IMR-90 (cell line): ENCODE data around the gene SGMS1. TPM values are rescaled to one million over a fixed set of nuclear protein-coding genes. Genes with fewer than 3 reads are reported as not detected.
"Not testable (repeated sequence)": the region's sequence is repeated elsewhere in the genome, so short reads cannot be mapped to it uniquely, and the experiment has no call there.

Experiments used
- ATAC-seq: fragments of 200-7000 bp; cut with Tn5 transposase; 2 replicates; pipeline ENCODE4 v1.9.1; 2020; ENCODE audit warnings: low read depth, mild to moderate bottlenecking, moderate library complexity
- BruUV-seq: library from RNA; stranded (reverse); fragments of 400-500 nt; replicated peaks from 2 replicates; lab custom pipeline; 2021; lab: Mats Ljungman, UMichigan
- CTCF ChIA-PET: fragments of 300-600 bp; formaldehyde crosslinking; extraction: SDS; loops from one replicate; lab custom pipeline; 2021; ENCODE audit warnings: antibody characterized with exemption; lab: Yijun Ruan, JAX
- POLR2A ChIA-PET: fragments of 300-600 bp; sonication (Branson Sonifier 250); formaldehyde crosslinking; loops from one replicate; lab custom pipeline; 2022; ENCODE audit warnings: antibody characterized with exemption; ENCODE audit not compliant: unreplicated experiment; lab: Charles Lee
- DNase-seq: peaks from one replicate; pipeline ENCODE4 v3.0.0; 2013
- H2AFZ ChIP-seq: replicated peaks from 2 replicates; pipeline ENCODE3; 2013; ENCODE audit warnings: low read length, mild to moderate bottlenecking; ENCODE audit not compliant: poor library complexity
- H2AK5ac ChIP-seq: 2 replicates; pipeline ENCODE4 v1.6.1; 2013; ENCODE audit warnings: low read depth, low read length, inconsistent platforms
- H2AK9ac ChIP-seq: replicated peaks from 2 replicates; pipeline ENCODE3; 2013; ENCODE audit warnings: mild to moderate bottlenecking, low read depth, low read length, moderate library complexity; ENCODE audit not compliant: poor library complexity
- H2BK120ac ChIP-seq: 2 replicates; pipeline ENCODE4 v1.6.1; 2013; ENCODE audit warnings: low read depth, low read length, inconsistent platforms
- H2BK15ac ChIP-seq: 3 replicates; pipeline ENCODE4 v1.6.1; 2013; ENCODE audit warnings: low read depth, low read length, inconsistent platforms
- H2BK20ac ChIP-seq: 2 replicates; pipeline ENCODE4 v1.6.1; 2013; ENCODE audit warnings: low read depth, mild to moderate bottlenecking, inconsistent platforms, low read length, moderate library complexity
- H2BK5ac ChIP-seq: 2 replicates; pipeline ENCODE4 v1.6.1; 2013; ENCODE audit warnings: mild to moderate bottlenecking, low read depth, low read length, inconsistent platforms; ENCODE audit not compliant: poor library complexity, severe bottlenecking
- H3K14ac ChIP-seq: replicated peaks from 2 replicates; pipeline ENCODE4 v1.6.1; 2013; ENCODE audit warnings: low read depth, low read length, inconsistent platforms
- H3K18ac ChIP-seq: 2 replicates; pipeline ENCODE4 v1.6.1; 2013; ENCODE audit warnings: low read depth, low read length, control low read depth
- H3K23ac ChIP-seq: 2 replicates; pipeline ENCODE4 v1.6.1; 2013; ENCODE audit warnings: low read depth, low read length, inconsistent platforms
- H3K27ac ChIP-seq: 2 replicates; pipeline ENCODE4 v1.5.1; 2013; ENCODE audit warnings: mild to moderate bottlenecking, control low read depth, low read length; ENCODE audit not compliant: insufficient read depth
- H3K27me3 ChIP-seq: 2 replicates; pipeline ENCODE4 v1.6.1; 2013; ENCODE audit warnings: low read length; ENCODE audit not compliant: control insufficient read depth, insufficient read depth
- H3K36me3 ChIP-seq: 2 replicates; pipeline ENCODE4 v1.6.1; 2013; ENCODE audit warnings: low read length, mixed read lengths; ENCODE audit not compliant: control insufficient read depth, insufficient read depth
- H3K4ac ChIP-seq: 2 replicates; pipeline ENCODE4 v1.6.1; 2013; ENCODE audit warnings: low read depth, low read length, inconsistent platforms
- H3K4me1 ChIP-seq: 2 replicates; pipeline ENCODE4 v1.6.1; 2013; ENCODE audit warnings: low read length, mixed read lengths; ENCODE audit not compliant: control insufficient read depth, insufficient read depth
- H3K4me2 ChIP-seq: 2 replicates; pipeline ENCODE4 v1.6.1; 2013; ENCODE audit warnings: low read depth, mild to moderate bottlenecking, control low read depth, low read length, moderate library complexity
- H3K4me3 ChIP-seq: 2 replicates; pipeline ENCODE4 v1.5.1; 2013; ENCODE audit warnings: low read depth, mild to moderate bottlenecking, control low read depth, low read length, moderate library complexity; ENCODE audit not compliant: insufficient read depth
- H3K56ac ChIP-seq: 2 replicates; pipeline ENCODE4 v1.6.1; 2013; ENCODE audit warnings: low read length, inconsistent platforms; ENCODE audit not compliant: insufficient read depth; ENCODE audit errors: extremely low read depth
- H3K79me1 ChIP-seq, 2 experiments: 2 replicates each; pipeline ENCODE4 v1.6.1; 2013; ENCODE audit warnings: low read length in 2 of 2, inconsistent platforms in 1 of 2, low read depth in 1 of 2
- H3K9ac ChIP-seq: 2 replicates; pipeline ENCODE4 v1.6.1; 2013; ENCODE audit warnings: low read depth, low read length, control low read depth
- H3K9me1 ChIP-seq: 2 replicates; pipeline ENCODE4 v1.6.1; 2013; ENCODE audit warnings: low read length, inconsistent platforms; ENCODE audit not compliant: insufficient read depth
- H3K9me3 ChIP-seq: 2 replicates; pipeline ENCODE4 v1.6.1; 2013; ENCODE audit warnings: low read length; ENCODE audit not compliant: control insufficient read depth, insufficient read depth
- H4K20me1 ChIP-seq: 2 replicates; pipeline ENCODE4 v1.6.1; 2013; ENCODE audit warnings: low read length, inconsistent platforms; ENCODE audit not compliant: insufficient read depth
- H4K5ac ChIP-seq: 2 replicates; pipeline ENCODE4 v1.6.1; 2013; ENCODE audit warnings: mild to moderate bottlenecking, low read depth, low read length, control low read depth
- H4K8ac ChIP-seq, 2 experiments: 2 replicates each; pipeline ENCODE4 v1.6.1; 2013; ENCODE audit warnings: low read depth in 2 of 2, low read length in 2 of 2, control low read depth in 1 of 2, inconsistent platforms in 1 of 2
- H4K91ac ChIP-seq: 2 replicates; pipeline ENCODE4 v1.6.1; 2013; ENCODE audit warnings: low read depth, low read length, inconsistent platforms; ENCODE audit not compliant: insufficient read depth
- CTCF ChIP-seq: conservative IDR thresholded peaks from 2 replicates; pipeline ENCODE4 v1.5.1; 2012; ENCODE audit warnings: mild to moderate bottlenecking, low read depth, low read length, improper control_type of control experiment
- RAD21 ChIP-seq: IDR thresholded peaks from 2 replicates; pipeline ENCODE4 v1.6.1; 2012; ENCODE audit warnings: low read length, improper control_type of control experiment
- WGBS, 2 experiments: methylation state at CpG; one replicate each; pipeline versions ENCODE4 v1.1.5 to v1.1.7; 2013; ENCODE audit warnings: missing lambda C conversion rate in 2 of 2; ENCODE audit not compliant: insufficient read length in 1 of 2; ENCODE audit errors: extremely low coverage in 2 of 2; 5-methylcytosine and 5-hydroxymethylcytosine counted together
- dilution Hi-C: fragments of 300-500 bp; cut with HindIII; formaldehyde crosslinking; loops from one replicate; pipeline ENCODE4 v1.14.3; 2018; ENCODE audit warnings: low sequenced_read_pairs; ENCODE audit not compliant: unreplicated experiment
- in situ Hi-C: fragments of 300-500 bp; cut with MboI; formaldehyde crosslinking; loops from 3 replicates; pipeline ENCODE4 v1.14.3; 2019; ENCODE audit warnings: low sequenced_read_pairs, inconsistent platforms, mixed read lengths
- intact Hi-C: fragments of 100-400 bp; cut with micrococcal nuclease; formaldehyde crosslinking; loops from 2 replicates; pipeline ENCODE4 v1.10.0; 2022
- polyA plus RNA-seq, 3 experiments: library from polyadenylated mRNA; depleted of rRNA; stranded (reverse); fragments of >200 nt; gene quantifications; 2 replicates each; pipeline ENCODE4 v1.2.3, GENCODE V29; 2012; ENCODE audit warnings: low replicate concordance in 1 of 3
- total RNA-seq: library from RNA; depleted of rRNA; stranded (reverse); fragments of >200 nt; gene quantifications from 2 replicates; pipeline ENCODE4 v1.2.3, GENCODE V29; 2012

SGMS1 gene
- total and polyA plus RNA-seq, 2 of the 4 experiments (the other 2 are of a cell fraction): 9.8 to 30.8 TPM

GRCh38 chr10:50659865-50660730 lies 36.3 kb upstream of the SGMS1 start:
- TF ChIP-seq CTCF (peak; percentile 41), RAD21 (peak; percentile 31; the same call in 1 of the 2 replicates)
- Histone ChIP-seq H3K4me3 (peak overlapping the region; percentile 56), H3K18ac (0 out of 2 replicates have a peak overlapping the region, but pooled peaks have one; percentile 11), H4K5ac (peak overlapping the region; percentile 40), H3K4ac (peak overlapping the region; percentile 90), H2AFZ (peak overlapping the region; percentile 89), H3K14ac (peak overlapping the region; percentile 89), H4K91ac (peak overlapping the region; percentile 72; the same call in 1 of the 2 replicates), H4K8ac (peak overlapping the region; percentile 98 to 100), H3K9ac (peak overlapping the region; percentile 75), H3K4me2 (peak overlapping the region; percentile 54), H2BK120ac (peak overlapping the region; percentile 68), H2AK5ac (peak overlapping the region; percentile 39; the same call in 1 of the 2 replicates), H3K27ac (0 out of 2 replicates have a peak overlapping the region, but pooled peaks have one; percentile 55), H3K56ac (peak overlapping the region; percentile 41; the same call in 1 of the 2 replicates)
- H2AK9ac ChIP-seq, H3K4me1 ChIP-seq, H3K9me1 ChIP-seq, dilution Hi-C loops, BruUV-seq, intact Hi-C loops, H3K36me3 ChIP-seq, H2BK15ac ChIP-seq, in situ Hi-C loops, H4K20me1 ChIP-seq, H2BK20ac ChIP-seq, H2BK5ac ChIP-seq, POLR2A ChIA-PET, H3K23ac ChIP-seq, H3K27me3 ChIP-seq, H3K9me3 ChIP-seq, H3K79me1 ChIP-seq: not testable (repeated sequence)
- DNase-seq (peak; percentile 37), ATAC-seq (peak; percentile 76)
- WGBS, 2 experiments: 10% methylated on average over 6 of the region's 32 CpGs; no CpG with 5 or more reads in 1 of the 2 experiments
- CTCF ChIA-PET: interaction anchor here (0.6 kb wide), 1 partner anchor 279 kb away, joined by 6 read pairs; no protein-coding TSS in a partner anchor
